H1 (cell line): Measurements from ENCODE around the gene ZIC5.

Source experiments
- BRCA1 ChIP-seq: IDR thresholded peaks from 2 replicates; pipeline ENCODE4 v1.6.1; 2012; ENCODE audit warnings: low read depth, low read length, improper control_type of control experiment
- JUN ChIP-seq: IDR thresholded peaks from 2 replicates; pipeline ENCODE4 v1.6.1; 2011; ENCODE audit warnings: low read depth, mild to moderate bottlenecking, improper control_type of control experiment, low read length
- KDM1A ChIP-seq: fragments of 200-600, 300-600 bp; sonication (generic); IDR thresholded peaks from 2 replicates; pipeline ENCODE4 v1.7.1; 2016; ENCODE audit warnings: mild to moderate bottlenecking, low read length, borderline replicate concordance
- KDM5A ChIP-seq: fragments of 200-600 bp; IDR thresholded peaks from 2 replicates; pipeline ENCODE4 v1.7.1; 2012; ENCODE audit warnings: mild to moderate bottlenecking, low read length, inconsistent platforms, mixed read lengths
- POLR2A ChIP-seq, 2 experiments: IDR thresholded peaks; 1 replicate in 1 of 2; 2 replicates in 1 of 2; pipeline ENCODE4 v1.6.1; 2011; ENCODE audit warnings: low read depth in 2 of 2, low read length in 2 of 2, mild to moderate bottlenecking in 2 of 2; ENCODE audit errors: control extremely low read depth in 1 of 2
- SIN3A ChIP-seq, 2 experiments: IDR thresholded peaks in 1 of 2; conservative IDR thresholded peaks in 1 of 2; 2 replicates each; pipeline ENCODE4 v1.6.1; 2011 to 2012; ENCODE audit warnings: low read length in 2 of 2, improper control_type of control experiment in 1 of 2, low read depth in 1 of 2, mild to moderate bottlenecking in 1 of 2
- TAF1 ChIP-seq: IDR thresholded peaks from 2 replicates; pipeline ENCODE4 v1.6.1; 2011; ENCODE audit warnings: mild to moderate bottlenecking, low read depth, low read length
- TAF7 ChIP-seq: optimal IDR thresholded peaks from 2 replicates; pipeline ENCODE3; 2011; ENCODE audit warnings: low read depth, mild to moderate bottlenecking, inconsistent platforms, low read length, moderate library complexity, borderline replicate concordance
- TF ChIP-seq, protein P1 (sequence below), 3 experiments: IDR thresholded peaks; 1 replicate in 2 of 3; 2 replicates in 1 of 3; pipeline versions ENCODE4 v1.5.1 to v1.6.1; 2011; ENCODE audit warnings: low read length in 3 of 3, mild to moderate bottlenecking in 3 of 3, inconsistent platforms in 2 of 3, low read depth in 1 of 3, moderate library complexity in 1 of 3; ENCODE audit not compliant: insufficient read depth in 1 of 3; ENCODE audit errors: control extremely low read depth in 1 of 3

DNA sequence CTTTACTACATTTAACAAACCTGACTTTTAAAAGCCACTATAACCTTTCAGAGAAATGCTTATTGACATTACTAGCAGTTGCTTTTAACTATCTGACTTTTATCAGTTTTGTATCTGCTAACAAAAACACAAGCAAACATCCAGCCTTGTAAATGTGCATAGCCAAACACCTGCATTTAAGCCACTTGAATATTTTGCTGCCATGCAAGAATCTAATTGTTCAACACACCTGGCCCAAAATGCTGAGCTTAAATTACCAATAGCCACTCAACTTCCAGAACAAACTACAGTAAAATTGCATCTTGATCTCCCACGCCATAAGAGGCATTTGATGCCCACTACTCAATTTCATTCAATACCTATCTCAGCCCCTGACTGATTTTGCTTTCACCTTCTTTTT is 9.3 kb downstream of the ZIC5 start:
- TF ChIP-seq SIN3A (conservative IDR thresholded peaks at IDR 0.05 in 1 of 2, IDR thresholded peaks at IDR 0.05 in 1 of 2; ENCODE audit: low read depth in 1 of 2, low read length in 2 of 2) (no peak), POLR2A (IDR thresholded peaks at IDR 0.05; ENCODE audit: control extremely low read depth in 1 of 2, low read depth in 2 of 2, low read length in 2 of 2) (0 out of 3 replicates have a peak, but pooled peaks of 1 of the 2 experiments have one; percentile 28), KDM1A (no peak), BRCA1 (no peak), TAF7 (no peak), TAF1 (no peak), JUN (no peak), KDM5A (no peak)
- TF ChIP-seq, protein P1, sequence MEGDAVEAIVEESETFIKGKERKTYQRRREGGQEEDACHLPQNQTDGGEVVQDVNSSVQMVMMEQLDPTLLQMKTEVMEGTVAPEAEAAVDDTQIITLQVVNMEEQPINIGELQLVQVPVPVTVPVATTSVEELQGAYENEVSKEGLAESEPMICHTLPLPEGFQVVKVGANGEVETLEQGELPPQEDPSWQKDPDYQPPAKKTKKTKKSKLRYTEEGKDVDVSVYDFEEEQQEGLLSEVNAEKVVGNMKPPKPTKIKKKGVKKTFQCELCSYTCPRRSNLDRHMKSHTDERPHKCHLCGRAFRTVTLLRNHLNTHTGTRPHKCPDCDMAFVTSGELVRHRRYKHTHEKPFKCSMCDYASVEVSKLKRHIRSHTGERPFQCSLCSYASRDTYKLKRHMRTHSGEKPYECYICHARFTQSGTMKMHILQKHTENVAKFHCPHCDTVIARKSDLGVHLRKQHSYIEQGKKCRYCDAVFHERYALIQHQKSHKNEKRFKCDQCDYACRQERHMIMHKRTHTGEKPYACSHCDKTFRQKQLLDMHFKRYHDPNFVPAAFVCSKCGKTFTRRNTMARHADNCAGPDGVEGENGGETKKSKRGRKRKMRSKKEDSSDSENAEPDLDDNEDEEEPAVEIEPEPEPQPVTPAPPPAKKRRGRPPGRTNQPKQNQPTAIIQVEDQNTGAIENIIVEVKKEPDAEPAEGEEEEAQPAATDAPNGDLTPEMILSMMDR (IDR thresholded peaks at IDR 0.05; ENCODE audit: control extremely low read depth in 1 of 3, insufficient read depth in 1 of 3, low read depth in 1 of 3, low read length in 3 of 3) = no peak
